ENCODE measurements around the gene RNF144A. TPM values are rescaled to one million over a fixed set of nuclear protein-coding genes. Genes with fewer than 3 reads are reported as not detected.

RNF144A gene
- total and polyA plus RNA-seq, 3 donors from 2014 or later = 8.9 to 12.9 (median 12.6) TPM

GRCh38 chr2:7029291-7030059 is 112.3 kb downstream of the RNF144A start:
- no peak for TF ChIP-seq POLR2A (IDR thresholded peaks at IDR 0.05)
- TF ChIP-seq, protein P1, sequence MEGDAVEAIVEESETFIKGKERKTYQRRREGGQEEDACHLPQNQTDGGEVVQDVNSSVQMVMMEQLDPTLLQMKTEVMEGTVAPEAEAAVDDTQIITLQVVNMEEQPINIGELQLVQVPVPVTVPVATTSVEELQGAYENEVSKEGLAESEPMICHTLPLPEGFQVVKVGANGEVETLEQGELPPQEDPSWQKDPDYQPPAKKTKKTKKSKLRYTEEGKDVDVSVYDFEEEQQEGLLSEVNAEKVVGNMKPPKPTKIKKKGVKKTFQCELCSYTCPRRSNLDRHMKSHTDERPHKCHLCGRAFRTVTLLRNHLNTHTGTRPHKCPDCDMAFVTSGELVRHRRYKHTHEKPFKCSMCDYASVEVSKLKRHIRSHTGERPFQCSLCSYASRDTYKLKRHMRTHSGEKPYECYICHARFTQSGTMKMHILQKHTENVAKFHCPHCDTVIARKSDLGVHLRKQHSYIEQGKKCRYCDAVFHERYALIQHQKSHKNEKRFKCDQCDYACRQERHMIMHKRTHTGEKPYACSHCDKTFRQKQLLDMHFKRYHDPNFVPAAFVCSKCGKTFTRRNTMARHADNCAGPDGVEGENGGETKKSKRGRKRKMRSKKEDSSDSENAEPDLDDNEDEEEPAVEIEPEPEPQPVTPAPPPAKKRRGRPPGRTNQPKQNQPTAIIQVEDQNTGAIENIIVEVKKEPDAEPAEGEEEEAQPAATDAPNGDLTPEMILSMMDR (IDR thresholded peaks at IDR 0.05) = no peak
- Histone ChIP-seq H3K9me3 (no peaks in the 10 kb centered on the region), H3K4me1 (no peaks in the 10 kb centered on the region), H3K27ac (no peak overlapping the region), H3K27me3 (no peaks in the 10 kb centered on the region), H3K4me3 (no peak overlapping the region), H3K36me3 (ENCODE audit: low read depth, missing control alignments) (no peaks in the 10 kb centered on the region)
- intact Hi-C loops (cut with DNase I; ENCODE audit: low total_unique reads) = loop anchor here (10.0 kb wide), 1 partner anchor 115 kb away; the partner anchor contains the start of gene RNF144A
- 83 to 92% methylated on average over 11 to 13 of the region's 13 CpGs for WGBS, 2 donors
- no peak for DNase-seq

DNA sequence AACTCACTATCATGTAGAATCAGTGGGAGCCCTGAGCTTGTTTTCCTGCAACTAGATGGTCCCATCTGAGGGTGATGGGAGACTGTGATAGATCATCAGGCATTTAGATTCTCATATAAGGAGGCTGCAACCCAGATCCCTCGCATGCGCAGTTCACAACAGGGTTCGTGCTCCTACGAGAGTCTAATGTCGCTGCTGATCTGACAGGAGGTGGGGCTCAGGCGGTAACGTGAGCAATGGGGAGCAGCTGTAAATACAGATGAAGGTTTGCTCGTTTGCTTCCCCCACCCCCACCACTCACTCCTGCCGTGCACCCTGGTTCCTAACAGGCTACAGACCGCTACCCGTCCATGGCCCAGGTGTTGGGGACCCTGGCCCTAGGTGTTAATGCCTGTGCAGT is 113.6 kb downstream of the RNF144A start:
- H3K27ac ChIP-seq = no peak overlapping the region
- no peaks in the 10 kb centered on the region for H3K27me3 ChIP-seq
- no peak for TF ChIP-seq POLR2A (IDR thresholded peaks at IDR 0.05)
- TF ChIP-seq, protein P1 (IDR thresholded peaks at IDR 0.05) = no peak
- no peak overlapping the region for H3K4me3 ChIP-seq
- intact Hi-C loops (cut with DNase I; ENCODE audit: low total_unique reads) = no loop called here
- no peaks in the 10 kb centered on the region for H3K9me3 ChIP-seq
- no peak for DNase-seq
- WGBS, 2 donors = 93 to 95% methylated on average over 4 to 11 of the region's 11 CpGs
- no peaks in the 10 kb centered on the region for H3K36me3 ChIP-seq (ENCODE audit: low read depth, missing control alignments)
- H3K4me1 ChIP-seq = no peaks in the 10 kb centered on the region

DNA sequence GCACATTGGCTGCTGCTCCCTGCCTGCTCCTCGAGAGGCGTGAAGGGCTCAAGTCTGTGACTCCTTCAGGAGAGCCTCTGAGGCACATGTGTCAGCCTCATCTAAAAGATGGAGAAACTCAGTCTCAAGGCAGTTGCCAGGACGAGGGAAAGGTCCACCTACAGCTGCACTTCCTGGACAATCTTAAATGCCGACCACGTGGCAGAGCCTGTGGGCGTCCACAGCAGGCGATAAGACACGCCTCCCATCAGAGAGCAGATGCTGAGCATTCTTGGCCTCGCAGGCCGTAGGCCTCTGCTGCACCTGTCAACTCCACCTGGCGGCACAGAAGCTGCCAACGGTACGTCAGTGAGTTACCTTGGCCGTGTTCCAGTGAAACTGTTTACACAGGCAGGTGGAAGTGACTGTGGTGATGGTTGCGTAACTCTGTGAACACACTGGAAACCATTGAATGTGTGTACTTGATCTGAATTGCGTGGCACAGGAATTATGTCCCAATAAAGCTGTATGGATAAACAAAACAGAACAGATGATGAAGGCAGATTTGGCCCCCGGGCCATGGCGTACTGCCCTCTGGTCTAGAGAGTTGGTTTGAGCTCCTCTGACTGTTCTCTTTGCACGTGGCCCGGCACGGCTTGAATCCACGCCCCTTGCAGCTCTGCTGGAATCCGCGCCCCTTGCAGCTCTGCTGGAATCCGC is 114.5 kb downstream of the RNF144A start:
- H3K36me3 ChIP-seq (ENCODE audit: low read depth, missing control alignments) = no peaks in the 10 kb centered on the region
- H3K27ac ChIP-seq = no peak overlapping the region
- no peak overlapping the region for H3K4me3 ChIP-seq

GRCh38 chr2:7032371-7032770 is 115.2 kb downstream of the RNF144A start:
- no peak for DNase-seq
- intact Hi-C loops (cut with DNase I; ENCODE audit: low total_unique reads) = no loop called here

More for the DNA sequence above, 114.5 kb downstream of the RNF144A start:
- no peak for DNase-seq
- intact Hi-C loops (cut with DNase I; ENCODE audit: low total_unique reads) = no loop called here
- Histone ChIP-seq H3K9me3 (no peaks in the 10 kb centered on the region), H3K4me1 (no peaks in the 10 kb centered on the region), H3K27me3 (no peaks in the 10 kb centered on the region)
- TF ChIP-seq POLR2A (IDR thresholded peaks at IDR 0.05) = no peak
- TF ChIP-seq, protein P1 (IDR thresholded peaks at IDR 0.05) = no peak
- 87 to 96% methylated on average over 18 to 25 of the region's 25 CpGs for whole genome bisulfite sequencing, 2 donors

More at GRCh38 chr2:7032371-7032770, 115.2 kb downstream of the RNF144A start:
- no peak overlapping the region for H3K4me3 ChIP-seq
- H3K9me3 ChIP-seq = no peaks in the 10 kb centered on the region
- 92 to 95% methylated on average over 15 to 16 of the region's 16 CpGs for WGBS, 2 donors
- H3K27me3 ChIP-seq = no peaks in the 10 kb centered on the region
- H3K4me1 ChIP-seq = no peaks in the 10 kb centered on the region
- H3K36me3 ChIP-seq (ENCODE audit: low read depth, missing control alignments) = no peaks in the 10 kb centered on the region
- TF ChIP-seq, protein P1 (IDR thresholded peaks at IDR 0.05) = no peak
- TF ChIP-seq POLR2A (IDR thresholded peaks at IDR 0.05) = no peak
- H3K27ac ChIP-seq = no peak overlapping the region

Measured in testis (tissue), 3 donors.